OCI-LY1 (cell line): ENCODE measurements around the gene NXN.

Experiments
- H2AFZ ChIP-seq: fragments of 200-600 bp; sonication (generic), shearing (Covaris generic); 2 replicates; pipeline ENCODE4 v1.6.0; 2014; ENCODE audit warnings: antibody characterized with exemption, mild to moderate bottlenecking, low read length
- H3F3A ChIP-seq: fragments of 200-600 bp; sonication (generic), shearing (Covaris generic); 2 replicates; pipeline ENCODE4 v1.6.0; 2014; ENCODE audit warnings: mild to moderate bottlenecking, antibody characterized with exemption, low read length, moderate library complexity; ENCODE audit not compliant: insufficient read depth
- H3K27ac ChIP-seq: fragments of 200-600 bp; sonication (generic); 2 replicates; pipeline ENCODE4 v1.5.1; 2014; ENCODE audit warnings: low read length, mixed run types, mild to moderate bottlenecking, low read depth; ENCODE audit not compliant: poor library complexity, severe bottlenecking
- H3K27me3 ChIP-seq: fragments of 200-600 bp; sonication (generic); 2 replicates; pipeline ENCODE4 v1.6.0; 2014; ENCODE audit warnings: antibody characterized with exemption, mild to moderate bottlenecking, low read length, moderate library complexity; ENCODE audit not compliant: insufficient read depth
- H3K36me3 ChIP-seq: fragments of 200-600 bp; sonication (generic); 2 replicates; pipeline ENCODE4 v1.6.1; 2014; ENCODE audit warnings: mild to moderate bottlenecking, antibody characterized with exemption, low read length, moderate library complexity, mixed read lengths; ENCODE audit not compliant: insufficient read depth
- H3K4me1 ChIP-seq: fragments of 200-600 bp; sonication (generic); 2 replicates; pipeline ENCODE4 v1.5.1; 2014; ENCODE audit warnings: mild to moderate bottlenecking, low read length, moderate library complexity; ENCODE audit not compliant: insufficient read depth, severe bottlenecking
- H3K4me2 ChIP-seq: fragments of 200-600 bp; sonication (generic), shearing (Covaris generic); 2 replicates; pipeline ENCODE4 v1.6.1; 2014; ENCODE audit warnings: low read length
- H3K4me3 ChIP-seq: fragments of 200-600 bp; sonication (generic); 2 replicates; pipeline ENCODE4 v1.5.1; 2014; ENCODE audit warnings: low read length, low read depth, mild to moderate bottlenecking, mixed read lengths; ENCODE audit not compliant: poor library complexity, severe bottlenecking
- H3K79me2 ChIP-seq: fragments of 200-600 bp; shearing (Covaris generic); 2 replicates; pipeline ENCODE4 v1.6.1; 2016; ENCODE audit warnings: mixed run types, low read length, mixed read lengths; ENCODE audit not compliant: insufficient read depth
- H3K9ac ChIP-seq: fragments of 200-600 bp; sonication (generic), shearing (Covaris generic); 2 replicates; pipeline ENCODE4 v1.6.1; 2014; ENCODE audit warnings: mild to moderate bottlenecking, low read length, mixed read lengths
- H3K9me2 ChIP-seq: fragments of 200-600 bp; sonication (generic), shearing (Covaris generic); 2 replicates; pipeline ENCODE4 v1.6.1; 2014; ENCODE audit warnings: low read depth, mild to moderate bottlenecking, low read length, mixed read lengths
- H3K9me3 ChIP-seq: fragments of 200-600 bp; shearing (Covaris generic); 2 replicates; pipeline ENCODE4 v1.6.1; 2014; ENCODE audit warnings: low read length, mixed read lengths
- H4K20me1 ChIP-seq: fragments of 200-600 bp; sonication (generic), shearing (Covaris generic); 2 replicates; pipeline ENCODE4 v1.6.0; 2016; ENCODE audit warnings: mild to moderate bottlenecking, low read length; ENCODE audit not compliant: insufficient read depth
- EZH2 ChIP-seq: fragments of 200-600 bp; sonication (generic), shearing (Covaris generic); IDR thresholded peaks from 2 replicates; pipeline ENCODE4 v1.8.0; 2017; ENCODE audit warnings: borderline replicate concordance, mixed run types, mild to moderate bottlenecking, antibody characterized with exemption, low read length, moderate library complexity, mixed read lengths
- TF ChIP-seq, protein P1 (sequence below): fragments of 200-600 bp; sonication (generic), shearing (Covaris generic); IDR thresholded peaks from 2 replicates; pipeline ENCODE4 v1.5.1; 2017; ENCODE audit warnings: mild to moderate bottlenecking, antibody characterized with exemption, low read length, moderate library complexity, mixed read lengths

NXN gene

DNA sequence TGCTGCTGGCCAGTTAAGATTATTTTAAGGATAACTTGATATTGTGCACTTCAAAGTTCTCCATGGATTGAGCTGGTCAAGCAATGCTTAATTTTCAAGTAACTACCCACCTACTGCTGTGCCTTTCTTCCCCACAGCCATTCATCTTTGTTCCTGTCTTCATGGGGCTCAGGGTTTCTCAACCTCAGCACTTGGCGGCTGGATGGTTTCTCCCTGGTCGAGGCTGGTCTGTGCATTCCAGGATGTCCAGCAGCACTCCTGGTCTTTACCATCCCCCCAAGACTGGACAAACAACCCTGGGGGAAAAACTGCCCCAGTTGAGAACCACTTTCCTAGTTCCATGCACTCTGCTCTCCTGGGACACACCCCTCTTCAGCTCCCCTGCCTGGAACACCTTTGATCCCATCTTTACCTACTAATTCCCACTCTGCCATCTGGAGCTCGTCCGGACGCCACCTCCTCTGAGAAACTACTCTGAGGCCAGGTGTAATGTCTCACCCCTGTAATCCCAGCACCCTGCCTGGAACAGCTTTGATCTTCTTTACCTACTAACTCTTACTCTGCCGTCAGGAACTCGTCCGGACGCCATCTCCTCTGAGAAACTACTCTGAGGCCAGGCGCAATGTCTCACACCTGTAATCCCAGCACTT, 81.5 kb downstream of the NXN start:
- no peak overlapping the region for H3K27ac ChIP-seq
- no peaks in the 10 kb centered on the region for H3F3A ChIP-seq
- H4K20me1 ChIP-seq: no peaks in the 10 kb centered on the region
- TF ChIP-seq, protein P1, sequence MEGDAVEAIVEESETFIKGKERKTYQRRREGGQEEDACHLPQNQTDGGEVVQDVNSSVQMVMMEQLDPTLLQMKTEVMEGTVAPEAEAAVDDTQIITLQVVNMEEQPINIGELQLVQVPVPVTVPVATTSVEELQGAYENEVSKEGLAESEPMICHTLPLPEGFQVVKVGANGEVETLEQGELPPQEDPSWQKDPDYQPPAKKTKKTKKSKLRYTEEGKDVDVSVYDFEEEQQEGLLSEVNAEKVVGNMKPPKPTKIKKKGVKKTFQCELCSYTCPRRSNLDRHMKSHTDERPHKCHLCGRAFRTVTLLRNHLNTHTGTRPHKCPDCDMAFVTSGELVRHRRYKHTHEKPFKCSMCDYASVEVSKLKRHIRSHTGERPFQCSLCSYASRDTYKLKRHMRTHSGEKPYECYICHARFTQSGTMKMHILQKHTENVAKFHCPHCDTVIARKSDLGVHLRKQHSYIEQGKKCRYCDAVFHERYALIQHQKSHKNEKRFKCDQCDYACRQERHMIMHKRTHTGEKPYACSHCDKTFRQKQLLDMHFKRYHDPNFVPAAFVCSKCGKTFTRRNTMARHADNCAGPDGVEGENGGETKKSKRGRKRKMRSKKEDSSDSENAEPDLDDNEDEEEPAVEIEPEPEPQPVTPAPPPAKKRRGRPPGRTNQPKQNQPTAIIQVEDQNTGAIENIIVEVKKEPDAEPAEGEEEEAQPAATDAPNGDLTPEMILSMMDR: no peak
- no peak for TF ChIP-seq EZH2
- no peaks in the 10 kb centered on the region for H3K9me3 ChIP-seq
- H3K4me3 ChIP-seq: no peak overlapping the region
- no peaks in the 10 kb centered on the region for H3K4me1 ChIP-seq
- no peak overlapping the region for H3K9ac ChIP-seq
- H3K27me3 ChIP-seq: no peaks in the 10 kb centered on the region
- H3K79me2 ChIP-seq: no peaks in the 10 kb centered on the region
- no peak overlapping the region for H3K4me2 ChIP-seq
- H2AFZ ChIP-seq: no peak overlapping the region
- no peaks in the 10 kb centered on the region for H3K9me2 ChIP-seq
- no peaks in the 10 kb centered on the region for H3K36me3 ChIP-seq

DNA sequence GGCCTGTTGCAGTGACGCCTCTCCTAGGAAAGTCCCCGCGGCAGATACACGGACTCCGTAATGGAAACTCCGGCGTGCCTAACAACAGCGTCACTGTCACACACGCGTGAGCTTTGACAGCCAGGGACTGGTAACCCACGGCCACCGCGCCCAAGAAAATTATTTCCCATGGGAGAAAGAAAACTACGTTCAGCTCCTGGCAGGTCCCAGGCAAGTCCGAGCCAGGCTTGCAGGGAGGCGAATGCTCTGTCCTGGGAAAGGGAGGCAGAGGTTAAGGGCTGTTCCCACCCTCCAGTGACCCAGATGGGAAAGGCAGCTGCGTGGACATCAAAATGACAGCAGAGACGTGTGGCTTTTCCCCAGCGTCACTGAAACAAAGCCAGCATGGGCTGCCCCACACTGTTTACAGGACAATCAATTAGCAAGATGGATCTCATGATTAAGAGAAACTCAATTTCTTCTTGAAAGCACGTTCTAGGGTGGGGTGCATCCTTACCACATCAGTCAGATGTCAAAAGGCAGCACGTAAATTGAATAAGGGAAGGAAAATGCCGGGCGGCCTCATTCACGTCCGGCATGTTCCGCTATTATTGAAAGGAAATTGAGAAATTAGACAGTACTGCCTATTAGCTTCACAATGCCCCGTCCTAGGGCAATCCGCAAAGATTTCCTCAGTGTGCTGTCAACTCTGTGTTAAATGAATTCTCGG, 82.5 kb downstream of the NXN start:
- H3K27ac ChIP-seq: no peak overlapping the region
- TF ChIP-seq EZH2: no peak
- TF ChIP-seq, protein P1: no peak
- no peaks in the 10 kb centered on the region for H3K36me3 ChIP-seq
- H3K4me1 ChIP-seq: no peaks in the 10 kb centered on the region
- no peaks in the 10 kb centered on the region for H3K79me2 ChIP-seq
- no peaks in the 10 kb centered on the region for H3F3A ChIP-seq
- H4K20me1 ChIP-seq: no peaks in the 10 kb centered on the region
- H3K27me3 ChIP-seq: no peaks in the 10 kb centered on the region
- H3K9ac ChIP-seq: no peak overlapping the region
- no peak overlapping the region for H2AFZ ChIP-seq
- H3K4me3 ChIP-seq: no peak overlapping the region
- H3K9me2 ChIP-seq: no peaks in the 10 kb centered on the region
- H3K9me3 ChIP-seq: no peaks in the 10 kb centered on the region
- no peak overlapping the region for H3K4me2 ChIP-seq

DNA sequence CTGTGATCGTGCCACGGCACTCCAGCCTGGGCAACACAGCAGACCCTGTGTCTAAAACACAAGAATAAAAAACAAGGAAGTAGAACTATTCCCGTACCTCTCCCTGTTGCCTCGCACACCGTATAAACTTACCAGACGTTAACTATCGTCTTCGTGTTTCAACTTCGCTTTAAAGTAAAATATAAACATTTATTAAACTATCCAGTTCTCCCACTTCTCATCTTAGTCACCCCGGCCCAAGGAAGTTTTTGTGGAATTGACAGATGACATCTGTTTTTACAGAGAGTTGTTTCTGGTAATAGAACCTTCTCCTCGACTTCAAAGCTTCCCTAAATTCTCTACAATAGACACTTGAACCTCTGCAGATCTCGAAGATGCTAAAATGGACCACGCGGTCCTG, 83.1 kb downstream of the NXN start:
- Histone ChIP-seq H3K36me3 (no peaks in the 10 kb centered on the region), H4K20me1 (no peaks in the 10 kb centered on the region), H3K9me3 (no peaks in the 10 kb centered on the region), H3K4me2 (no peak overlapping the region), H3K9me2 (no peaks in the 10 kb centered on the region), H3K4me1 (no peaks in the 10 kb centered on the region), H3K27ac (no peak overlapping the region), H3K27me3 (no peaks in the 10 kb centered on the region), H3K9ac (no peak overlapping the region), H3F3A (no peaks in the 10 kb centered on the region), H2AFZ (no peak overlapping the region), H3K4me3 (no peak overlapping the region), H3K79me2 (no peaks in the 10 kb centered on the region)
- TF ChIP-seq, protein P1: no peak
- TF ChIP-seq EZH2: no peak
